HCT116 (cell line): ENCODE data around the gene LLGL2. TPM values are rescaled to one million over a fixed set of nuclear protein-coding genes. Genes with fewer than 3 reads are reported as not detected.

ENCODE experiments used
- ATAC-seq: fragments of 200-7000 bp; cut with Tn5 transposase; 2 replicates; pipeline ENCODE4 v1.9.1; 2020; ENCODE audit warnings: mild to moderate bottlenecking, moderate library complexity
- BruUV-seq: library from RNA; stranded (reverse); fragments of 400-500 nt; replicated peaks from 2 replicates; lab custom pipeline; 2021; lab: Mats Ljungman, UMichigan
- CTCF ChIA-PET: fragments of 300-600 bp; sonication (Branson Sonifier 250); formaldehyde crosslinking; loops from one replicate; lab custom pipeline; 2021; ENCODE audit warnings: antibody characterized with exemption; lab: Charles Lee
- POLR2A ChIA-PET: fragments of 300-600, 350-600 bp; sonication (Branson Sonifier 250); formaldehyde crosslinking; loops from one replicate; lab custom pipeline; 2021; ENCODE audit warnings: antibody characterized with exemption; lab: Charles Lee
- RAD21 ChIA-PET, 2 experiments: fragments of 300-600 bp; sonication (Branson Sonifier 250); formaldehyde crosslinking; loops; one replicate each; lab custom pipeline; 2023; ENCODE audit warnings: low total read pairs in 2 of 2; ENCODE audit not compliant: uncharacterized antibody in 2 of 2, unreplicated experiment in 2 of 2, low non-redundant PET in 1 of 2; lab: Charles Lee
- DNase-seq: peaks from one replicate; pipeline ENCODE4 v3.0.0-alpha.2; 2010; ENCODE audit warnings: low read depth, low spot score
- H2AFZ ChIP-seq: fragments of 200-600 bp; shearing (Covaris generic), sonication (generic); 2 replicates; pipeline ENCODE4 v1.6.1; 2017; ENCODE audit warnings: low read depth, mixed run types, mixed read lengths, antibody characterized with exemption, low read length; ENCODE audit not compliant: poor library complexity, severe bottlenecking
- H3K27ac ChIP-seq: 2 replicates; pipeline ENCODE4 v1.5.1; 2012; ENCODE audit warnings: low read depth, low read length
- H3K27me3 ChIP-seq: fragments of 200-600 bp; sonication (generic); 2 replicates; pipeline ENCODE4 v1.6.1; 2016; ENCODE audit warnings: mixed run types, low read length, mixed read lengths; ENCODE audit not compliant: insufficient read depth
- H3K36me3 ChIP-seq, 2 experiments: fragments of 200-500 bp in 1 of 2; fragments of 200-600 bp in 1 of 2; sonication (Bioruptor generic) in 1 of 2; sonication (generic) in 1 of 2; 2 replicates each; pipeline versions ENCODE4 v1.5.1 to v1.6.1; 2014 to 2016; ENCODE audit warnings: low read length in 2 of 2, inconsistent platforms in 1 of 2, mixed read lengths in 1 of 2, mixed run types in 1 of 2; ENCODE audit not compliant: insufficient read depth in 2 of 2, control insufficient read depth in 1 of 2
- H3K4me1 ChIP-seq, 2 experiments: fragments of 200-600 bp in 1 of 2; sonication (generic) in 1 of 2; 2 replicates each; pipeline versions ENCODE4 v1.5.1 to v1.6.1; 2012 to 2017; ENCODE audit warnings: low read length in 2 of 2, inconsistent platforms in 1 of 2, mild to moderate bottlenecking in 1 of 2, mixed read lengths in 1 of 2, mixed run types in 1 of 2, moderate library complexity in 1 of 2; ENCODE audit not compliant: insufficient read depth in 2 of 2, control insufficient read depth in 1 of 2
- H3K4me2 ChIP-seq: fragments of 200-600 bp; sonication (generic); 2 replicates; pipeline ENCODE4 v1.6.1; 2017; ENCODE audit warnings: mixed run types, low read length, mixed read lengths
- H3K4me3 ChIP-seq, 2 experiments: fragments of 200-600 bp in 1 of 2; sonication (generic) in 1 of 2; replicated peaks in 1 of 2; 2 replicates each; pipeline ENCODE4 v1.5.1; 2011 to 2016; ENCODE audit warnings: low read length in 2 of 2, control low read depth in 1 of 2, low read depth in 1 of 2, mild to moderate bottlenecking in 1 of 2, mixed read lengths in 1 of 2, mixed run types in 1 of 2
- H3K79me2 ChIP-seq: fragments of 200-600 bp; sonication (generic); 2 replicates; pipeline ENCODE4 v1.6.1; 2017; ENCODE audit warnings: mild to moderate bottlenecking, mixed run types, low read length, moderate library complexity, mixed read lengths; ENCODE audit not compliant: insufficient read depth
- H3K9ac ChIP-seq: fragments of 200-600 bp; sonication (generic); 2 replicates; pipeline ENCODE4 v1.6.1; 2016; ENCODE audit warnings: low read length, mixed read lengths
- H3K9me2 ChIP-seq: fragments of 200-600 bp; sonication (generic), shearing (Covaris generic); 2 replicates; pipeline ENCODE4 v1.6.1; 2017; ENCODE audit warnings: mixed run types, mild to moderate bottlenecking, moderate library complexity; ENCODE audit not compliant: insufficient read depth
- H3K9me3 ChIP-seq, 2 experiments: fragments of 200-500 bp in 1 of 2; fragments of 200-600 bp in 1 of 2; sonication (Bioruptor generic) in 1 of 2; sonication (generic) in 1 of 2; 2 replicates each; pipeline ENCODE4 v1.6.1; 2014 to 2017; ENCODE audit warnings: low read length in 2 of 2, mixed read lengths in 2 of 2, inconsistent platforms in 1 of 2, low read depth in 1 of 2, mild to moderate bottlenecking in 1 of 2, mixed run types in 1 of 2, moderate library complexity in 1 of 2; ENCODE audit not compliant: control insufficient read depth in 1 of 2, insufficient read depth in 1 of 2
- H4K20me1 ChIP-seq: fragments of 200-600 bp; sonication (generic), shearing (Covaris generic); 2 replicates; pipeline ENCODE4 v1.6.1; 2017; ENCODE audit warnings: mixed run types, mild to moderate bottlenecking, moderate library complexity; ENCODE audit not compliant: insufficient read depth
- ATF3 ChIP-seq: IDR thresholded peaks from 2 replicates; pipeline ENCODE4 v1.6.1; 2012
- CBX3 ChIP-seq: IDR thresholded peaks from 2 replicates; pipeline ENCODE4 v1.6.1; 2012; ENCODE audit warnings: low read depth
- CEBPB ChIP-seq: IDR thresholded peaks from 2 replicates; pipeline ENCODE4 v1.6.1; 2012; ENCODE audit warnings: low read depth
- CTCF ChIP-seq, 3 experiments: fragments of 200-600 bp in 1 of 3; sonication (generic) in 1 of 3; IDR thresholded peaks in 2 of 3; conservative IDR thresholded peaks in 1 of 3; 2 replicates each; pipeline ENCODE4 v1.5.1; 2012 to 2017; ENCODE audit warnings: low read depth in 2 of 3, low read length in 2 of 3, antibody characterized with exemption in 1 of 3, borderline replicate concordance in 1 of 3, control low read depth in 1 of 3, mild to moderate bottlenecking in 1 of 3, mixed read lengths in 1 of 3, mixed run types in 1 of 3, moderate library complexity in 1 of 3; ENCODE audit not compliant: insufficient read depth in 1 of 3
- EGR1 ChIP-seq: IDR thresholded peaks from 2 replicates; pipeline ENCODE4 v1.6.1; 2012; ENCODE audit warnings: low read depth
- EZH2 ChIP-seq: fragments of 200-600 bp; sonication (generic); IDR thresholded peaks from 2 replicates; pipeline ENCODE4 v1.6.1; 2017; ENCODE audit warnings: antibody characterized with exemption, mixed run types
- EZH2phosphoT487 ChIP-seq: fragments of 200-600 bp; IDR thresholded peaks from 2 replicates; pipeline ENCODE4 v1.6.1; 2018; ENCODE audit warnings: antibody characterized with exemption, borderline replicate concordance
- FOSL1 ChIP-seq: IDR thresholded peaks from 2 replicates; pipeline ENCODE4 v1.6.1; 2012; ENCODE audit warnings: low read depth
- MAX ChIP-seq: IDR thresholded peaks from 2 replicates; pipeline ENCODE4 v1.6.1; 2012
- POLR2A ChIP-seq: IDR thresholded peaks from 2 replicates; pipeline ENCODE4 v1.7.0; 2011; ENCODE audit warnings: borderline replicate concordance; ENCODE audit not compliant: insufficient read depth, insufficient read length; ENCODE audit errors: extremely low read depth
- RAD21 ChIP-seq: IDR thresholded peaks from 2 replicates; pipeline ENCODE4 v1.6.1; 2012; ENCODE audit warnings: low read depth, mild to moderate bottlenecking
- REST ChIP-seq: IDR thresholded peaks from 2 replicates; pipeline ENCODE4 v1.6.1; 2012; ENCODE audit warnings: low read depth
- SIN3A ChIP-seq: IDR thresholded peaks from 2 replicates; pipeline ENCODE4 v1.6.1; 2012; ENCODE audit warnings: low read depth
- SP1 ChIP-seq: IDR thresholded peaks from 2 replicates; pipeline ENCODE4 v1.6.1; 2012; ENCODE audit warnings: low read depth
- ZBTB33 ChIP-seq: IDR thresholded peaks from 2 replicates; pipeline ENCODE4 v1.6.1; 2011; ENCODE audit warnings: mild to moderate bottlenecking, low read length, moderate library complexity; ENCODE audit not compliant: insufficient replicate concordance; ENCODE audit errors: extremely low read depth
- ZFX ChIP-seq: fragments of 450-650 bp; IDR thresholded peaks from 2 replicates; pipeline ENCODE4 v1.6.1; 2017
- intact Hi-C: fragments of 100-400 bp; cut with micrococcal nuclease; formaldehyde crosslinking; loops from 2 replicates; pipeline ENCODE4 v1.10.0; 2022
- total RNA-seq: library from RNA; stranded (reverse); gene quantifications from one replicate; pipeline ENCODE4 v1.2.1, GENCODE V29; 2021; ENCODE audit not compliant: unreplicated experiment

LLGL2 gene
- total RNA-seq, 1 experiment from 2014 or later: 209 TPM

- H3K4me2 ChIP-seq: no peak overlapping the region
- ChIA-PET RAD21 (no interaction called here), POLR2A (no interaction called here), CTCF (no interaction called here)
- no peaks in the 10 kb centered on the region for H3K9me2 ChIP-seq
- H3K9ac ChIP-seq: no peak overlapping the region
- no peaks in the 10 kb centered on the region for H3K79me2 ChIP-seq
- DNase-seq (no peak), ATAC-seq (no peak)
- H4K20me1 ChIP-seq: no peaks in the 10 kb centered on the region
- H3K36me3 ChIP-seq: peaks cover 2% of the 10 kb centered on the region in 2 experiments; a peak in 1 of 4 replicates
- no peaks in the 10 kb centered on the region for H3K27me3 ChIP-seq
- H3K4me1 ChIP-seq: no peaks in the 10 kb centered on the region
- BruUV-seq: no TSS peak
- no peak overlapping the region for H3K4me3 ChIP-seq
- H3K27ac ChIP-seq: no peak overlapping the region
- TF ChIP-seq ATF3 (no peak), EGR1 (no peak), MAX (no peak), CTCF (IDR thresholded peaks at IDR 0.05 in 2 of 3, conservative IDR thresholded peaks at IDR 0.05 in 1 of 3; ENCODE audit: borderline replicate concordance in 1 of 3, insufficient read depth in 1 of 3, low read depth in 2 of 3, low read length in 2 of 3) (no peak), ZFX (no peak), CEBPB (no peak), POLR2A (no peak), ZBTB33 (no peak), RAD21 (no peak), SIN3A (no peak), EZH2phosphoT487 (no peak), SP1 (no peak), FOSL1 (no peak), REST (no peak), CBX3 (no peak), EZH2 (no peak)
- intact Hi-C loops: no loop called here
- no peak overlapping the region for H2AFZ ChIP-seq
- H3K9me3 ChIP-seq: no peaks in the 10 kb centered on the region
Measured at GRCh38 chr17:75491680-75492079, 33.8 kb upstream of the LLGL2 start.
